Suppressor macrophage treated with lipopolysaccharide for 1 hour (primary cell): ENCODE data around the gene CYP4Z1.
"Not testable (repeated sequence)": the region's sequence is repeated elsewhere in the genome, so short reads cannot be mapped to it uniquely, and the experiment has no call there.

Experiments
- DNase-seq, 3 donors: peaks; one replicate each; pipeline ENCODE4 v3.0.0-alpha.2; 2020 to 2022

Gene CYP4Z1

DNA sequence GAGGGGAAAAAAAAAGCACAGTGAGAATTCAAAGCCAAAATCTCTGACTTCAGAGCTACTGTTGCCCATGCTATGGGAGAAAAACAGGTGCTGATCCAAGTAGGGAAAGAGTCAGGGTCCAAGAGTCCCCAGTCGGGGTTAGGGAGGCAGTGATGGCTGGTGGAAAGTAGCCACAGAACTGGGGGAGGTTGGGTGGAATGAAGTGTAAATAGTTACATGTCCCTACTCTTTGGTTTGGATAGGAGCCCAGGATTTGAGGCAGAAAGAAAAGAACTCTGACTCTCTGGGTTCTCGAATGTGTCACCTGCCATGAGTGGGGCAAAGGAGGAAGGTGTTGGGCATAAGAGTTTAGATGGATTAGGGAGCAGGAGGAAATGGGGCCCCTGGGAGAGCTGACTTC is 61.8 kb downstream of the CYP4Z1 start:
- not testable (repeated sequence) for DNase-seq

DNA sequence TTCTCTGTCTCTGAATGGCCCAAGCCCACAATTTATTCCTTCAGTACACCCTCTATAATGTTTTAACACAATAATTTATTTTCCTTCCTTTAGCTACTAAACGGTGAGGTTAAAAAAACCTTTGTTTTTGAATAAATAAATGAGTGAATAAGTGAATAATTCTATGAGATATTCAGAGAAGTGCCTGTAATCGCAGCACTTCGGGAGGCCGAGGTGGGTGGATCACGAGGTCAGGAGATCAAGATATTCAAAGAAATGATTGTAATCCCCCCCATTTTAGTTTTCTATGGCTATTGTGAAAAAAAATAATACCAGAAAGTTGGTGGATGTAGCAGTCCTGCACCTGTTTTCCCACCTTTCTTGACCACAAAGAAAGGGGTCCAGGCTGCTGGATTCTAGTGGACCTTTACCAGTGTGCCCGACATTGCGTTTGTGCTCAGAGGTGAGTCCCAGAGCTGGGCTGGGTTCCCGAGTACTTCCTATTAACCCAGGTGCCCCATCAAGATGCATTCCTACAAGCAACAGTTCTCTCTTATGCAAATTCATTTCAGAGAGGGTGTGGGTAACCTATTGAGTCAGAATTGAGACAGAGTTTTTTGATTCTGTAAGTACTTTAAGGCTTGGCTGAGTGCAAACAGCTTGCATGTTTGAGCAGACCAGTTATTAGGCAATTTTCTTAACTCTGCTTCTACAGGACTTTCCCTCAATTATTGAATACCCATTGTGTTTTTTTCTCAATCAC is 62.6 kb downstream of the CYP4Z1 start:
- DNase-seq: not testable (repeated sequence)

GRCh38 chr1:47132665-47133064 is 65.6 kb downstream of the CYP4Z1 start:
- DNase-seq: not testable (repeated sequence)

DNA sequence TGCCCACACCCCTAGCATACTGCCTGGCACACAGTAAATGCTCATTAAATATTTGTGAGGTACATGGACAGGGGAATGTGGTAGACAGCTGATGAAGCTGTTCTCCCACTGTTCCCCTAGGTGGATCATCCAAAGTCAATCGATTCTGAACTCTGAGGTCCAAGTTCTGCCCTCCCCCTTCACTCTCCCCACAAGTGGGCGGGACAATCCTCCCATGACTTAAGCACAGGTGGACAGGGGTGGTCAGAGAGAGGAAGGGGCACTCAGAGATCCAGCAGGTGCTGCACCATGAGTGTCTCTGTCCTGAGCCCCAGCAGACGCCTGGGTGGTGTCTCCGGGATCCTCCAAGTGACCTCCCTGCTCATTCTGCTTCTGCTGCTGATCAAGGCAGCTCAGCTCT is 70.2 kb downstream of the CYP4Z1 start, which contains the start of gene CYP4A22:
Gene CYP4A22 (plus strand): TSS at position 244 of the 400 bp plus-strand sequence. CDS start 45 bp downstream, at position 289.
- DNase-seq: no peak

GRCh38 chr1:47137925-47138615 is 71.0 kb downstream of the CYP4Z1 start:
- DNase-seq: no peak

- not testable (repeated sequence) for DNase-seq
These were observed 73.3 kb downstream of the CYP4Z1 start for GRCh38 chr1:47140358-47140757.

GRCh38 chr1:47143654-47144053 is 76.6 kb downstream of the CYP4Z1 start:
- DNase-seq: peak in 2 of 3 donors; percentile 1

DNA sequence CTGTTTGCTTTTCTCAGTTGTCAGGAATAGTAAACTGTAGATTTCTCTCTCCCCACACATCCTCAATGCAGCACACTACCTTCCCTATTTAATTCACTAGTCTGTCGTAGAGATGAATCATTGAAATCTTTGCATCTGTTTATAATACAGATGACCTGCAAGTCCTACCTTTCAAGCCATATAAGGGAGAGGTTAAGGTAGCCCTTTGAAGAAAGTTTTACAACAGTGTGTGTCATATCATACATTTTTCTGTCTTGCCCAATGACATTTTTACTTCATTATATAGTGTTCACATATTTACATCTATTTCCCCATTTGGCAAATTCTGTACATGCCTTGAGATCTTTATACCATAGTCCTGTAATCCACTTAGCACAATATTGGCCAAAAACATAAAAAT is 79.5 kb downstream of the CYP4Z1 start:
- DNase-seq: not testable (repeated sequence)

GRCh38 chr1:47147047-47147785 is 80.2 kb downstream of the CYP4Z1 start:
- DNase-seq: no peak

GRCh38 chr1:47149162-47149561 is 82.1 kb downstream of the CYP4Z1 start:
- DNase-seq: not testable (repeated sequence)

DNA sequence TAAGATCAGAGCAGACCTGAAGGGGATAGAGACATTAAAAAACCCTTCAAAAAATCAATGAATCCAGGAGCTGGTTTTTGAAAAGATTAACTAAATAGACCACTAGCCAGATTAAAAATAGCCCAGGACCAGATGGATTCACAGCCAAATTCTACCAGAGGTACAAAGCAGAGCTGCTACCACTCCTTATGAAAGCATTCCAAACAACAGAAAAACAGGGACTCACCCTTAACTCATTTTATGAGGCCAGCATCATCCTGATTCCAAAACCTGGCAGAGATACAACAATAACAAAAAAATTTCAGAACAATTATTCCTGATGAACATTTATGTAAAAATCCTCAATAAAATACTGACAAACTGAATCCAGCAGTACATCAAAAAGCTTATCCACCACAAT is 89.4 kb downstream of the CYP4Z1 start:
- not testable (repeated sequence) for DNase-seq

DNA sequence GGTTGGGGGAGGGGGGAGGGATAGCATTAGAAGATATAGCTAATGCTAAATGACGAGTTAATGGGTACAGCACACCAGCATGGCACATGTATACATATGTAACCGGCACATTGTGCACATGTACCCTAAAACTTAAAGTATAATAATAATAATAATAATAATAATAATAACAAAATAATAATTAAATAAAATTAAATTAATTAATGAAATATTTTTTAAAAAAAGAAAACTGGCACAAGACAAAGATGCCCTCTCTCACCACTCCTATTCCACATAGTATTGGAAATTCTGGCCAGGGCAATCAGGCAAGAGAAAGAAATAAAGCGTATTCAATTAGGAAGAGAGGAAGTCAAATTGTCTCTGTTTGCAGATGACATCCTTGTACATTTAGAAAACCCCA is 90.9 kb downstream of the CYP4Z1 start:
- DNase-seq: not testable (repeated sequence)

- no peak for DNase-seq
These were observed 93.7 kb downstream of the CYP4Z1 start for GRCh38 chr1:47160716-47161115.

DNA sequence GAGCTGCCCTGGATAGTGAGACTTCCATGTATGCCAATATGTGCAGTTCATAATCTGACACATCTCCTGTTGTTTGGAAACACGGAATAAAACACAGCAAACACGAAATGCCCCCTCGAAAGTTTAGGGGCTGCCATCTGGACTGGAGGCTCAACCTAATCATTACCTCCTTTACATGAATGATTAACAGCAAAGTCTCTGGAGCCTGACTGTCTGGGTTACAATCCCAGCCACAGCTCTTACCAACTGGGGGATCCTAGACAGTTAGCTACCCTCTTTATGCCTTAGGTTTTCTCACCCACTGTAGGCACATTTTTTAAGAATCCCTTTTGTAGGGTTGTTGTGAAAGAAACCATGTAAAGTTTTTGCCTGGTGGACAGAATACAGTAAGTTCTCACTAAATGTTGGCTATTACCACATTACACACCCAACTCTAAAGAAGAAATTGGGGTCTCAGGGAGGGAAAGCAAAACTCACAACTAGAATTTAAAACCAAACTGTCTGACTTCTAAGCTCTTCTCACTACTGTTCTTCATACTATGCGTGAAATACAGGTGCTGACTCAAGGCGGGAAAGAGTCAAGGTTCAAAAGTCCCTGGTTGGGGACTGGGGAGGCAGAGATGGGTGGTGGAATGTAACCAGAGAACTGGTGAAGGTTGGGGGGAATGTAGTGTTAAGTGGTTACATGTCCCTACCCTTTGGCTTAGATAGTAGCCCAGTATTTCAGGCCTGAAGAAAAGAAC is 94.4 kb downstream of the CYP4Z1 start:
- DNase-seq: no peak

DNA sequence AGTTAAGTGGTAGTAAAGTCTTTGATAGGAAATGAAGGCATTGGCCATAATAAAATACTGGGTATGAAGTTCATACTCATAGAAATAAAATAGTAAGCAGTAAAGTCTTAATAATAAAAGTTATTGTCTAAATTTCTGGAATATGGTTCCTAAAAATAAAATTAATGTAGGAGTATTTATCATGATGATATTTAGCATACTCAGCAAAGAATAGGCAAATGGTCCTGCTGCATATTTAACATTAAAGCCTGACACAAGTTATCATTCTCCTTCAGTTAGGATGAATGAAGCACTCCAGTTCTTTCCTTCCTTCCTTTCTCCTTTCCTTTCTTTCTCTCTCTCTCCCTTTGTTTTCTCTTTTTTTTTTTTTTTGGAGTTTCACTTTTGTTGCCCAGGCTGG is 97.5 kb downstream of the CYP4Z1 start:
- DNase-seq: no peak
